ENCODE results near the gene FBXW12. TPM values are rescaled to one million over a fixed set of nuclear protein-coding genes. Genes with fewer than 3 reads are reported as not detected.
A peak's percentile ranks its signal among the peaks of the same experiment; 100 is the strongest.

The FBXW12 gene
- total RNA-seq, 3 donors from 2014 or later = not detected

- no peaks in the 10 kb centered on the region for H3K4me1 ChIP-seq (ENCODE audit: low read depth)
- DNase-seq (peak in 1 of 3 donors; percentile 20), ATAC-seq (no peak)
- intact Hi-C loops (cut with DNase I, micrococcal nuclease) = no loop called here
- no peaks in the 10 kb centered on the region for H3K9me3 ChIP-seq
- TF ChIP-seq, protein P1, sequence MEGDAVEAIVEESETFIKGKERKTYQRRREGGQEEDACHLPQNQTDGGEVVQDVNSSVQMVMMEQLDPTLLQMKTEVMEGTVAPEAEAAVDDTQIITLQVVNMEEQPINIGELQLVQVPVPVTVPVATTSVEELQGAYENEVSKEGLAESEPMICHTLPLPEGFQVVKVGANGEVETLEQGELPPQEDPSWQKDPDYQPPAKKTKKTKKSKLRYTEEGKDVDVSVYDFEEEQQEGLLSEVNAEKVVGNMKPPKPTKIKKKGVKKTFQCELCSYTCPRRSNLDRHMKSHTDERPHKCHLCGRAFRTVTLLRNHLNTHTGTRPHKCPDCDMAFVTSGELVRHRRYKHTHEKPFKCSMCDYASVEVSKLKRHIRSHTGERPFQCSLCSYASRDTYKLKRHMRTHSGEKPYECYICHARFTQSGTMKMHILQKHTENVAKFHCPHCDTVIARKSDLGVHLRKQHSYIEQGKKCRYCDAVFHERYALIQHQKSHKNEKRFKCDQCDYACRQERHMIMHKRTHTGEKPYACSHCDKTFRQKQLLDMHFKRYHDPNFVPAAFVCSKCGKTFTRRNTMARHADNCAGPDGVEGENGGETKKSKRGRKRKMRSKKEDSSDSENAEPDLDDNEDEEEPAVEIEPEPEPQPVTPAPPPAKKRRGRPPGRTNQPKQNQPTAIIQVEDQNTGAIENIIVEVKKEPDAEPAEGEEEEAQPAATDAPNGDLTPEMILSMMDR (IDR thresholded peaks at IDR 0.05) = no peak
- H3K36me3 ChIP-seq (ENCODE audit: low read depth) = no peaks in the 10 kb centered on the region
- no peak overlapping the region for H3K4me3 ChIP-seq
Measured at GRCh38 chr3:48413611-48414010, 41.6 kb downstream of the FBXW12 start.

DNA sequence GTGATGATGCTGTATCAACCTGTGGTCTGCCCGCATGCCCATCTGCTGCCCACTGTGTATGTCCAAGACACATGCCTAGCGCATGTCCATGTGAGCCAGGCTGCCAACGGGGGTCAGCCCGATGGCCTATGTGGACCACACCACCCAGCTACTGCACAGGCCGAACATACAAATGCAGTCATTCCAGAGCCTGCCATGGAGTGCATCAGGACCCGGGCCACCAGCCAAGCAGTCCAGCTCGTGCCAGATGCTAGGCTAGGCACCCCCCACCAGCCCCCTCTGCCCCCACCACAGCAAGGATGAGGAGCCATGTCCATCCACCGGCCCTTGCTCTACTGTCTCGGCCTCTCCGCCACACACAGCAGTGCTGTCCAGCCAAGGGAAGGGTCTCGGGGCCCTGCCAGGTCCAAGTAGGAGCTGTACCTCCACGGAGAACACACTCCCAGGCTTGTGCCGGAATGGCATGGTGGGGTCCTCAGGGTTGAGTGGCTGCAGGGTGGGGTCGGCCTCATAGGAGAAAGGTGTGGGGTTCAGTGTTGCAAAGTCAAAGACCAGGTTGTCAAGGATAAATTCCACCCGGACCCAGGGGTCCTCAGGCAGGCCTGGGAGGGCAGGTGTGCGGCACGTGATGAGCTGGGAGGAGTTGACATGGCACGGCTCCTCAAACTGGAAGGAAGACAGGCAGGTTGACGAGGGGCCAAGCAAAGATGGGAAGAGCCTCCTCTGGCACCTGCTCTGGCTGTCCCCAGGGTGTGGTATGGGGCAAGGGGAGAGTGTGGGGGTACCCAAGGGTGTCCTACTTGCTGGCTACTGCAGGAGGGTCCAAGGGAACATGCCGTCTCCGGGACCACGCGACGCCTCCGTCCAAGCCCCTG, 42.6 kb downstream of the FBXW12 start:
- no peaks in the 10 kb centered on the region for H3K4me1 ChIP-seq (ENCODE audit: low read depth)
- H3K36me3 ChIP-seq (ENCODE audit: low read depth) = no peaks in the 10 kb centered on the region
- DNase-seq (peak in 1 of 3 donors; percentile 20), ATAC-seq (no peak)
- H3K9me3 ChIP-seq = no peaks in the 10 kb centered on the region
- TF ChIP-seq, protein P1 (IDR thresholded peaks at IDR 0.05) = no peak
- intact Hi-C loops (cut with DNase I, micrococcal nuclease) = no loop called here
- H3K4me3 ChIP-seq = no peak overlapping the region

- H3K4me3 ChIP-seq = no peak overlapping the region
- TF ChIP-seq, protein P1 (IDR thresholded peaks at IDR 0.05) = no peak
- H3K9me3 ChIP-seq = no peaks in the 10 kb centered on the region
- intact Hi-C loops (cut with DNase I, micrococcal nuclease) = no loop called here
- no peaks in the 10 kb centered on the region for H3K4me1 ChIP-seq (ENCODE audit: low read depth)
- DNase-seq = peak in 1 of 3 donors; percentile 16
- no peaks in the 10 kb centered on the region for H3K36me3 ChIP-seq (ENCODE audit: low read depth)
- ATAC-seq = no peak
Measured at GRCh38 chr3:48415251-48415953, 43.4 kb downstream of the FBXW12 start.

GRCh38 chr3:48416091-48416505, 44.1 kb downstream of the FBXW12 start:
- H3K9me3 ChIP-seq = no peaks in the 10 kb centered on the region
- no peak overlapping the region for H3K4me3 ChIP-seq
- ATAC-seq (no peak), DNase-seq (peak in 1 of 3 donors; percentile 33)
- no peaks in the 10 kb centered on the region for H3K4me1 ChIP-seq (ENCODE audit: low read depth)
- TF ChIP-seq, protein P1 (IDR thresholded peaks at IDR 0.05) = no peak
- intact Hi-C loops (cut with DNase I, micrococcal nuclease) = no loop called here
- no peaks in the 10 kb centered on the region for H3K36me3 ChIP-seq (ENCODE audit: low read depth)

- intact Hi-C loops (cut with DNase I, micrococcal nuclease) = no loop called here
- H3K4me3 ChIP-seq = no peak overlapping the region
- no peaks in the 10 kb centered on the region for H3K4me1 ChIP-seq (ENCODE audit: low read depth)
- TF ChIP-seq, protein P1 (IDR thresholded peaks at IDR 0.05) = no peak
- no peak for DNase-seq
- no peak for ATAC-seq
- no peaks in the 10 kb centered on the region for H3K9me3 ChIP-seq
- H3K36me3 ChIP-seq (ENCODE audit: low read depth) = no peaks in the 10 kb centered on the region
Measured at GRCh38 chr3:48416546-48416945, 44.5 kb downstream of the FBXW12 start.
